ENCODE data around the gene RAD51B.
"Not testable (repeated sequence)": the region's sequence is repeated elsewhere in the genome, so short reads cannot be mapped to it uniquely, and the experiment has no call there.

RAD51B gene

GRCh38 chr14:68027276-68027675 lies 207.7 kb downstream of the RAD51B start:
- DNase-seq (ENCODE audit: low read depth in 2 of 2): no peak

DNA sequence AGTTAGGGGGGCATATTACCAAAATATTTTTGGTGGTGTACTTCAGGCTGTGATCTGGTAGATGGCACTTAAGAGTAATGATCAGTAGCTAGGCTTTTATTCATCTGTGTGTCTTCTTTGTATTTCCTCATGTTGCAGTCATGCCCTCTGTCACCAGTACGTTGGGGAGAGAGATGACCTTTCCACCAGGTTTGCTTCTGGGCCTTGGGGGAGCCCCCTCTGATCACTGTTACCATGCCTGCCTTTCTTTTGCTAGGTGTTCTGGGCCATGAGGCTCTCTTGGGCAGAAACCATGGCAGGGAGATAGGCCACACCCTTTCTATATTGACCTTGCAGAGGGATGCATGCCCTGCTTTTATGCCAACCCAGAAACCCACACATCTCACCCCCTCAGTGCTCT lies 208.5 kb downstream of the RAD51B start:
- DNase-seq (ENCODE audit: low read depth in 2 of 2): no peak

DNA sequence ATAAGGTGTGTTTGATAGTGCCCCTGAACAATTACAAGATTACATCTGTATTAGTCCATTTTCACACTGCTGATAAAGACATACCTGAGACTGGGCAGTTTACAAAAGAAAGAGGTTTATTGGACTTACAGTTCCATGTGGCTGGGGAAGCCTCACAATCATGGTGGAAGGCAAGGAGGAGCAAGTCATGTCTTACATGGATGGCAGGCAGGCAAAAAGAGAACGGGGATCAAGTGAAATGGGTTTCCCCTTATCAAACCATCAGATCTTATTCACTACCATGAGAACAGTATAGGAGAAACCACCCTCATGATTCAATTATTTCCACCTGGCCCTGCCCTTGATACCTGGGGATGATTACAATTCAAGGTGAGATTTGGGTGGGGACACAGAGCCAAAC lies 211.4 kb downstream of the RAD51B start:
- not testable (repeated sequence) for DNase-seq (ENCODE audit: low read depth in 2 of 2)

DNA sequence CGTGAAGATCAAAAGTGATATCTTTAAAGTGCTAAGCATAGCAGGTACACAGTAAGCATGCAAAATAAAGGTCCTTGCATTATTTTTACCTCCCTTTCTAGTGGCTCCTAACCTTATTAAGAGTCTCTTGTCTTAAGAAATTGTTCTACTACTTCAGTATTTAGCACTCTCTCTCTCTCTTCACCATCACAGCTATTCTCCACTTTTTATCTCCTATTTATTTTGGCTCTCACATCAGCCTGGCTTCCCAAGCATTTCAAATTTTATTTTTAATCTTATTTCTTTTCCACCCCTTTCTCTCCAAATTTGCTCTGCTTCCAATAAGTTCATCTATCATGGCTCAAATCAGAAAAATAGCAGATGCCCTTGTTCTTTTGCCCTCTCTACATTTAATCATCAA lies 212.6 kb downstream of the RAD51B start:
- DNase-seq (ENCODE audit: low read depth in 2 of 2): no peak

DNA sequence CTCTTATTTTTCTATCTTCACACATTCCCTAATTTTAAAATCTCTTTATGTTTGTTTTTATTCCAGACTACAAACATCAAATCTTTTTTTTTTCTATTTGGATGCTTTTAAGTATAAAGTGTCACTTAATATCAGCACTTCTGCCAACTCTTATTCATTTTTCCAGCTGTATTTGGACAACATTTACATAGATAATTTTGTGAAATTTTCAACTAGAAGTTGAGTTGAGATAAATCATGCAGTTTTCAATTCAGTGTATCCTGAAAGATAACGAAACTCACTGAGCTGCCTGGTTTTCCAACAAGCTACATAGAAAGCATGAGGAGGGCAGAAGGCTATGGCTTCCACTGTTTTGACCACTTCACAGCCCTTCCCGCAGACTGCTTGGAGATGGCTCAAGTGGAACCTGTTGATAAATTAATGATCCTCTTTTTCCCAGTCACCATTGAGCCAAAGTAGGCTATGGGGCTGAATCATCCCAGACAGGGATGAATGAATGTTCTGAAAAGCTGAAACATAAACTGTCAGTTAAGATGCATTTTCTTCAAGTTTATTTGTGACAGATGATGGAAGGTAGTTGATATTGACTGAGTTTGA lies 213.9 kb downstream of the RAD51B start:
- no peak for DNase-seq (ENCODE audit: low read depth in 2 of 2)

DNA sequence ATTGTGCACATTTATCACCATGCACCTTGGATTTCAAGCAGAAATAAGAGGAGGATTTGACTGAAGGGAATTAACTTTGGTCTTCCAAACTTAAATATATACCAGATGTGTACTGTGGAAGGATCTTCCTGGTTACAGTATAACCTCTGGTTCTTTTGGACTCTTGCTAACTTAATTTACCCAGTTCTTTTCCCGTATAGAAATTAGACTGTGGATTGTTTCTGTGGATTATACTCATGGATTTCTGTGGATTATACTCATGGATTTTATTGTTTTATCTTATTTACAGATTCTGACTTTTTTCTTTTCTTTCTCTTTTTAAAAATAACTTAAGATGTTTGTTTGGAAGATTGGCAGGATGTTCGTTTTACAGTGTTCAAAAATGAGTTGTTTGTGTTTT lies 215.3 kb downstream of the RAD51B start:
- no peak for DNase-seq (ENCODE audit: low read depth in 2 of 2)

DNA sequence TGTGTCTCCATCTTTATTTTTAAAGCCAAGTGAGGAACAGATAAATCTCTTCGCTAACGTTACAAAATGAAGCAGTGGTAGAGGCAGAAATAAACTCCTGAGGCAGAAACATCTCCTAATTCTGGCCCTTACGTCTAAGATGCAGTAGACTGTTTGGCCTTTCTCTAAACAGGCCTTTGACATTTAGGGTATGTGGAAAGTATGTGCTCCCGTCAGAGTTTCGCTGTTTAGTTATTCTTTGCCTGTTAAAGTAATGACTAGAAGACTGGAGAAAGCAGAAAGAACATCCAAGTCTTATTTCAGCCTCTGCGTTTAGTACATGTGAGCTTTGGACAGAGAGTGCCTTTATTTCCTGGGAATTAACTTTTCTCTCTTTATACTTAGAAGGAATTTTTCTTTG lies 216.6 kb downstream of the RAD51B start:
- DNase-seq (ENCODE audit: low read depth in 2 of 2): no peak

GRCh38 chr14:68039593-68039992 lies 220.0 kb downstream of the RAD51B start:
- DNase-seq (ENCODE audit: low read depth in 2 of 2): no peak

DNA sequence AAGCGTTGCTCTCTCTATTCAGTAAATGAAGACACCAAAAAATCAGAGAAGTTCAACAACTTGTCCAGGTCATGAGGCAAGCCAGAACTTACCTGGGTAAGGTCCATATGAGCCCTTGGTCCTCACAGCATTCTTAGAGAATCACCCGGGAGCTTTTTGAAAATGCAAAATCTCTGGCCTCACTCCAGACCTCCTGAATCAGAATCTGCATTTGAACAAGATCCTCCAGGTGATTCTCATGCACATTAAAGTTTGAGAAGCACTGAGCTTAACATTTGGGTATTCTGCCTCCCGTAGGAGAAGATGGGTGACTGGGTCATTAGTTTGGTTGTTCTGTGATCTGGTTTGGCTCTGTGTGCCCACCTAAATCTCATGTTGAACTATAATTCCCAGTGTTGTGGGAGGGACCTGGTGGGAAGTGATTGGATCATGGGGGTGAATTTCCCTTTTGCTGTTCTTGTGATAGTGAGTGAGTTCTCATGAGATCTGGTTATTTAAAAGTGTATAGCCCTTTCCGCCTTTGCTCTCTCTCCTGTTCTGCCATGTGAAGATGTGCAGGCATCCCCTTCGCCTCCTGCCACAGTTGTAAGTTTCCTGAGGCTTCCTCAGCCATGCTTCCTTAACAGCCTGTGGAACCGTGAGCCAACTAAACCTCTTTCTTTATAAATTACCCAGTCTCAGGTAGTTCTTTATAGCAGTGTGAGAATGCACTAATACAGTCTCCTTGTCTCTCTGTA lies 221.2 kb downstream of the RAD51B start:
- no peak for DNase-seq (ENCODE audit: low read depth in 2 of 2)

- DNase-seq (ENCODE audit: low read depth in 2 of 2): no peak
These were observed 222.3 kb downstream of the RAD51B start for GRCh38 chr14:68041876-68042354.

- no peak for DNase-seq (ENCODE audit: low read depth in 2 of 2)
These were observed 223.1 kb downstream of the RAD51B start for GRCh38 chr14:68042586-68043210.

DNA sequence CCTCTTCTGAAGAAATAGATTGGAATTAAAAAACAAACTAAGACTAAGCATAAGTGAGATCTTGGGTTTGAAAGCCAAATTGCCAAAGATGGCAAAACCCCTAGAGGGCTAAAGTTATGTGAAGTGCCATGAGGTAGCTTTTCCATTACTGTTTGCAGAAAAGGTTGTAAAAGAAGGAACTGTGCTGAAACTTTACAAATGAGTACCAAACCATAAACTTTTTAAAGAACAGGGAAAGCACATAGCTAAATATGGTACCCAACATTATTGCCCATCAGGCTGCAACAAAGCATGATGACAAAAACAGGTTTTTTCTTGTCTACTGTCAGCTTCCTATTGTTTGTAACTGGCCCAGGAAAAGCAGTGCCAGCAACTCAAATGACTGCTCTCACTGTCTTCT lies 224.2 kb downstream of the RAD51B start:
- DNase-seq (ENCODE audit: low read depth in 2 of 2): no peak

DNA sequence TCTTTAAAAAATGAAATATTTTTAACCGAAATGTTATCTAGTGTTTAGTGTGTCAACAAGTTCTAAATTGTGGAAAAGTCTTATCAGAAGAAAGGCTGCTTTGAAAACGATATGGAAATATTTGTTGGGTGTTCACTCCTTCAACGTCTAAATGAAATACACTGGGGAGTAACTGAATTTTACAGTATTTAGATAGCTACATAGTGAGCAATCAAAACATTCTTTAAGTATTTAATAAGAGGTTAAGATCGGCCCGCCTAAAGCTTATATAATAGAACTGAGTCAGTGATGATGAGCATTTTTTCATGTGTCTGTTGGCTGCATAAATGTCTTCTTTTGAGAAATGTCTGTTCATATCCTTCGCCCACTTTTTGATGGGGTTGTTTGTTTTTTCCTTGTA lies 228.3 kb downstream of the RAD51B start:
- no peak for DNase-seq (ENCODE audit: low read depth in 2 of 2)

DNA sequence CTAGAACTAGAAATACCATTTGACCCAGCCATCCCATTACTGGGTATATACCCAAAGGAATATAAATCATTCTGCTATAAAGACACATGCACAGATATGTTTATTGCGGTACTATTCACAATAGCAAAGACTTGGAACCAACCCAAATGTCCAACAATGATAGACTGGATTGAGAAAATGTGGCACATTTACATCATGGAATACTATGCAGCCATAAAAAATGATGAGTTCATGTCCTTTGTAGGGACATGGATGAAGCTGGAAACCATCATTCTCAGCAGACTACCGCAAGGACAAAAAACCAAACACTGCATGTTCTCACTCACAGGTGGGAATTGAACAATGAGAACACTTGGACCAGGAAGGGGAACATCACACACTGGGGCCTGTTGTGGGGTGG lies 229.2 kb downstream of the RAD51B start:
- not testable (repeated sequence) for DNase-seq (ENCODE audit: low read depth in 2 of 2)

GRCh38 chr14:68050177-68050576 lies 230.6 kb downstream of the RAD51B start:
- DNase-seq (ENCODE audit: low read depth in 2 of 2): no peak

- DNase-seq (ENCODE audit: low read depth in 2 of 2): no peak
These were observed 231.6 kb downstream of the RAD51B start for GRCh38 chr14:68051146-68051545.

DNA sequence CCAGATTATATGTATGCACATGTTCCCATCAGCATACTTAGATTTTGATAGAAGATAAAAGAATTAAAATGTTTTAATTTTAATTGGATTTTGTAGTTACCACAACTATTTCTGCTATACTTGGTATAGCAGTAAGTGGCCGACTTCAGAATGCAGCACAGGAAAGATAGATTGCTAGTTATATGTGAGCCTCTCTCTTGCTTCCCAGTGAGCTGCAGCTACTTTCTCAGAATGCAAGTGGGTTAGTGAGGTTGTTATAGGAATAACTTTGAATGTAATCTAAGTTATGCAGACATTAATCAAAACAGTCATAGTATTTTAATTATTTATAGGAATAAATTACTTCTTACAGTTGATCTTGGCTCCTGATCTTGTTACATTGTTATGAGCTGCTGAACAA lies 240.6 kb downstream of the RAD51B start:
- DNase-seq (ENCODE audit: low read depth in 2 of 2): no peak

GRCh38 chr14:68062651-68063050 lies 243.1 kb downstream of the RAD51B start:
- DNase-seq (ENCODE audit: low read depth in 2 of 2): no peak

GRCh38 chr14:68065322-68065721 lies 245.7 kb downstream of the RAD51B start:
- no peak for DNase-seq (ENCODE audit: low read depth in 2 of 2)

GRCh38 chr14:68074765-68075381 lies 255.3 kb downstream of the RAD51B start:
- DNase-seq (ENCODE audit: low read depth in 2 of 2): no peak

DNA sequence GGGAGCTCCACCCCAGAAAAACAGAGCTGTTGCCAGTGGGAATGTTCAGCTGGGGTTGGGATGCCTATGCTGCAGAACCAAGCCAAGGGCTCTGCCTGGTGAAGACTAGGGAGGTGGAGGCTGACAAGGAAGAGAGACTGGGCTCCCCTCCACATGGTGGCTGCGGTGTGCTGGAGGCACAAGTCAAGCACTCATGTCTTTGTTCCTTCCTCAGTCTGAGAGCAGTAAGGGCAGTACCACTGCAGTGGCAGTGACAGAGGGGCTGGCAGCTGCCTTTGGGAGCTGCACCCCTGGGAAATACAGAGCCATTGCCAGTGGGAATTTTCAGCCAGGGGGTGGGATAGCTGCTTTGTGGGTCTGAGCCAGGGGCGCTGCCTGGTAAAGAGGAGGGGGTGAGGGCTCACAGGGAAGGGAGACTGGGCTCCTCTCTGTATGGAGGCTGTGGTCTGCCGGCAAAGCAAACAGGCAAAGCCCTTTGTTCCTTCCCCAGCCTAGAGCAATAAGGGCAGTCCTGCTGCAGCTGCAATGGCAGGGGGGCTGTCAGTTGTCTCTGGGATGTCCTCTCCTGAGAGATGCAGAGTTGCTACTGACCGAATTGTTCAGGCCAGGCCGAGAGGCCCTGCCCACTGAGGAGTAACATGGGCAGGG lies 255.9 kb downstream of the RAD51B start:
- no peak for DNase-seq (ENCODE audit: low read depth in 2 of 2)

DNA sequence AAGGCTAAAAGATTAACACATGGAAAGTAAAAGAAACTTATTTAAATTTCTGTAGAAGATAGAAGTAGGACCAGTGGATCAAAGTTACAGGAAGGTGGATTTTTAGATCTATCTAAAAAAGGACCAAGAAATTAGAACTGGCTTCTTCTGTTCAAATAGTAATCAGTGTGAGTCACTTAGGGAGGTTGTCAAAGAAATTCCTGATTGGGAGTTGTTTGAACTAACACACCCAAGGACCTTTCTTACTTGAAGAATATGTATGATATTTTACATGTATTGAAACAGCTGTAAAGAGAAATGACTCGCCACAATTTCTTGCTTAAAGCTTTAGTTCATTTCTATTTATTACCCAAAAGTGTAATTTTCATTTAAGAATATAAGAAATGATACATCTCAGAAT lies 256.9 kb downstream of the RAD51B start:
- no peak for DNase-seq (ENCODE audit: low read depth in 2 of 2)

Measured in stimulated activated CD8-positive, alpha-beta memory T cell treated with anti-CD3 and anti-CD28 coated beads, Interleukin-2, amount 100 ng/mL, for 48 hours (primary cell).